Right lobe of liver (tissue), 6 donors: Measurements from ENCODE around the gene BANP. TPM values are rescaled to one million over a fixed set of nuclear protein-coding genes. Genes with fewer than 3 reads are reported as not detected.
"Not testable (repeated sequence)": the region's sequence is repeated elsewhere in the genome, so short reads cannot be mapped to it uniquely, and the experiment has no call there.

Source experiments
- ATAC-seq, 4 donors: fragments of 200-7000 bp; cut with Tn5 transposase; one replicate each; pipeline ENCODE4 v1.9.1; 2020; ENCODE audit warnings: mild to moderate bottlenecking in 4 of 4, moderate library complexity in 4 of 4
- DNase-seq, 3 donors: peaks; one replicate each; pipeline ENCODE4 v3.0.0-alpha.2; 2020
- H3K27ac ChIP-seq, 3 donors: fragments of 200-600 bp; one replicate each; pipeline ENCODE4 v1.8.0; 2022
- H3K27me3 ChIP-seq, 2 donors: fragments of 200-600 bp; one replicate each; pipeline ENCODE4 v1.8.0; 2022
- H3K36me3 ChIP-seq, 4 donors: fragments of 200-600 bp; sonication (generic) in 1 of 4; one replicate each; pipeline versions ENCODE4 v1.5.1 to v1.8.0; 2017 to 2022; ENCODE audit warnings: control low read depth in 1 of 4
- H3K4me1 ChIP-seq, 4 donors: fragments of 200-600 bp; sonication (generic) in 1 of 4; one replicate each; pipeline versions ENCODE4 v1.5.1 to v1.8.0; 2017 to 2022; ENCODE audit warnings: control low read depth in 1 of 4
- H3K4me3 ChIP-seq, 3 donors: fragments of 200-600 bp; one replicate each; pipeline ENCODE4 v1.8.0; 2022
- H3K9me3 ChIP-seq, 4 donors: fragments of 200-600 bp; sonication (generic) in 1 of 4; one replicate each; pipeline versions ENCODE4 v1.5.1 to v1.8.0; 2017 to 2022; ENCODE audit warnings: control low read depth in 1 of 4
- POLR2A ChIP-seq: fragments of 450-650 bp; IDR thresholded peaks from one replicate; pipeline ENCODE4 v1.6.1; 2017; ENCODE audit warnings: antibody characterized with exemption, mild to moderate bottlenecking
- WGBS: methylation state at CpG from one replicate; pipeline ENCODE4 v1.1.6; 2018; ENCODE audit warnings: low coverage, low lambda C conversion rate; ENCODE audit not compliant: insufficient coverage; ENCODE audit errors: missing lambda C conversion rate; 5-methylcytosine and 5-hydroxymethylcytosine counted together
- intact Hi-C, 2 donors: fragments of 100-400 bp; cut with DNase I; formaldehyde crosslinking; loops; one replicate each; pipeline versions ENCODE4 v1.11.2 to v1.14.1; 2022
- total RNA-seq, 6 experiments: library from RNA; depleted of rRNA in 2 of 6; stranded (reverse); fragments of >200 nt in 2 of 6; fragmentation: NEBNext Ultra II Directional in 3 of 6; extraction: Animal tissue kit (Norgen Biotek cat#: 25700) in 3 of 6; gene quantifications; one replicate each; pipeline versions ENCODE4 v1.1.0 to v1.2.4, GENCODE V29; 2016 to 2023
- TF ChIP-seq, protein P1 (sequence below), 4 donors: fragments of 200-600 bp in 3 of 4; fragments of 450-650 bp in 1 of 4; IDR thresholded peaks; one replicate each; pipeline versions ENCODE4 v1.5.1 to v1.8.0; 2016 to 2022; ENCODE audit warnings: antibody characterized with exemption in 4 of 4, mild to moderate bottlenecking in 2 of 4
- donor health status: DM: no; HTN: yes; CAD: no.
- donor health status: DM: no; HTN: no; CAD: no.
- donor health status: DM: no; HTN: no; CAD: no.
- donor health status: DM: no; HTN: yes; CAD: no.
- donor health status: DM: no; HTN: yes; CAD: no.

The BANP gene
- total RNA-seq, 6 experiments from 2014 or later = 11.2 to 20.7 (median 18.8) TPM

DNA sequence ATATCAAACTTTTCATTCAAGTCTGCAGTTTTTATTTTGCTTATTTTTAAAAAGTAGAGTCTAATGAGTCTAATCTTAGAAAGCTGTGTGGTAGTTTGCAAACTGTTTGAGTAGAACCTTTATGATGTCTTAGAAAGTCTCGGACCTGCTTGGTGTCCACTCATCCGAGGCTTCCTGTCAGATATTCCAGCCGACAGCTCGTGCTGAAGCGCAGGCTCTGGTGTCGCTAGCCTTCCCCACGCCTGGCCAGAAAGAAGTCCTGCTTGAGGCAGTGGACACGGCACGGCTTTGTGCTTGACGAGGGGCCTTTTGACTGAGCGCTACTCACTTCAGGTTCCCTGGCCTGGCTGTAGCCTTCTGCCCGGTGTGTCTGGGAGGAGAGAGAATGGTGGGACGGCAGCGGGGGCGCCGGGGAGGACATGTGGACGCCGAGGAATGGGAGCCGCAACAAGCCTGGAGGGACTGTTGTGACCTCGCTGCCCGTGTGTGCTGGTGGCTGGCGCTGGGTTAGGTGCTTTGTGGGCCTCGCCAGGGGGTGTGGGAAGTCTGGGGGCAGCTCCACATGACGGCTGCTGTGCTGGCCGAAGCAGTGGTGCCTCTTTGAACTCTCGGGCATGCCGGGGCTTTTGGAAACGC lies 33.5 kb downstream of the BANP start:
- DNase-seq = no peak

DNA sequence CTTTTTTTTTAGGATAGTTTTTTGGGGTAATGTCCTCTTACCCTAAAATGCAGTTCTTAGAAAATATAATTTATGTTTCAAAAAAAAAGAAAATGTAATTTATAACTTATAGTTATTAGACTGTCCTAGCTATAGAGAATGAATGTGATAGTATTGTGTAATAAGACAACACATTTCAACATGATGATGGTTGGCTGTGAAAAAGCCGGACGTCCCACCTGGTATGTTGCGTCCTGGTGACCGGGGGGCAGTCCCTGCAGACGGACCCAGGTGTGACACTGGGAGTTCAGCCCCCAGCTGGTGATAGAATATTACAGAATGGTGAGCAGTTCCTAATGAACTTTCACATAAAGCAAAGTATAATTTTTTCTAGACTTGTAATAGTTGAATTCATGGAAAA lies 34.3 kb downstream of the BANP start:
- H3K27me3 ChIP-seq, intact Hi-C loops, H3K27ac ChIP-seq, DNase-seq, ATAC-seq, H3K9me3 ChIP-seq, H3K4me3 ChIP-seq: not testable (repeated sequence)
- H3K36me3 ChIP-seq = peaks cover 0 to 12% (median under 1%) of the 10 kb centered on the region in 4 donors
- peaks cover 0 to 12% (median 4%) of the 10 kb centered on the region in 4 donors for H3K4me1 ChIP-seq
- WGBS = 40% methylated on average over 5 of the region's 5 CpGs

More for the DNA sequence above, 33.5 kb downstream of the BANP start:
- no peak for TF ChIP-seq POLR2A
- TF ChIP-seq, protein P1, sequence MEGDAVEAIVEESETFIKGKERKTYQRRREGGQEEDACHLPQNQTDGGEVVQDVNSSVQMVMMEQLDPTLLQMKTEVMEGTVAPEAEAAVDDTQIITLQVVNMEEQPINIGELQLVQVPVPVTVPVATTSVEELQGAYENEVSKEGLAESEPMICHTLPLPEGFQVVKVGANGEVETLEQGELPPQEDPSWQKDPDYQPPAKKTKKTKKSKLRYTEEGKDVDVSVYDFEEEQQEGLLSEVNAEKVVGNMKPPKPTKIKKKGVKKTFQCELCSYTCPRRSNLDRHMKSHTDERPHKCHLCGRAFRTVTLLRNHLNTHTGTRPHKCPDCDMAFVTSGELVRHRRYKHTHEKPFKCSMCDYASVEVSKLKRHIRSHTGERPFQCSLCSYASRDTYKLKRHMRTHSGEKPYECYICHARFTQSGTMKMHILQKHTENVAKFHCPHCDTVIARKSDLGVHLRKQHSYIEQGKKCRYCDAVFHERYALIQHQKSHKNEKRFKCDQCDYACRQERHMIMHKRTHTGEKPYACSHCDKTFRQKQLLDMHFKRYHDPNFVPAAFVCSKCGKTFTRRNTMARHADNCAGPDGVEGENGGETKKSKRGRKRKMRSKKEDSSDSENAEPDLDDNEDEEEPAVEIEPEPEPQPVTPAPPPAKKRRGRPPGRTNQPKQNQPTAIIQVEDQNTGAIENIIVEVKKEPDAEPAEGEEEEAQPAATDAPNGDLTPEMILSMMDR (IDR thresholded peaks at IDR 0.05) = no peak
- intact Hi-C loops = no loop called here
- Histone ChIP-seq H3K4me3 (no peak overlapping the region), H3K27me3 (no peaks in the 10 kb centered on the region), H3K36me3 (peaks cover 0 to 12% (median under 1%) of the 10 kb centered on the region in 4 donors), H3K27ac (no peak overlapping the region), H3K9me3 (no peaks in the 10 kb centered on the region), H3K4me1 (peaks cover 0 to 20% (median 6%) of the 10 kb centered on the region in 4 donors)
- ATAC-seq = no peak
- 89% methylated on average over 19 of the region's 28 CpGs for WGBS

DNA sequence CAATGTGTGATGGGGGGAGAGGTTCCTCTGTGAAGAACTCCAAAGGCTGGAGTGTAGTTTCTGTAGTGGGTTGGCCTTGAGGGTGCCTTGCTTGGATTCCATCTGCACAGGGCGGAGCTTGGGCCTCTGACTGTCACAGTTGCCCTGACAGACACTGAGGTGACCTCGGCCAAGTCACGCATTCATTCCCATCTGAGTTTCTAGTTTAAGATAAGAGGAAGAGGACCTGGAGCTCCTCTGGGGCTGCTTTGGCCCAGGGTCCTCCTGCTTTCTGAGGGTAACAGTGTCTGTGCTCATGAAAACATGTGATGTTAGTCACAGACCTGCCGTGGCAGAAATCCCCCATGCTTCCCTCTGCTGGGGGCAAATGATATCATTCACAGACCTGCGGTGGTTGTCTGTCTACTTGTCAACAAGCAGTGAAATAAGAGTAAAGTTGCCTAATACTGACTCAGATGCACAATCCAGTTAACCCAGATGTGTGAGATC lies 35.2 kb downstream of the BANP start:
- peaks cover 0 to 12% (median 4%) of the 10 kb centered on the region in 4 donors for H3K4me1 ChIP-seq
- H3K27ac ChIP-seq, intact Hi-C loops, H3K27me3 ChIP-seq, H3K4me3 ChIP-seq, DNase-seq, H3K36me3 ChIP-seq, H3K9me3 ChIP-seq: not testable (repeated sequence)
- ATAC-seq = peak in 1 of 4 donors; percentile 3
- WGBS = 40% methylated on average over 1 of the region's 5 CpGs

DNA sequence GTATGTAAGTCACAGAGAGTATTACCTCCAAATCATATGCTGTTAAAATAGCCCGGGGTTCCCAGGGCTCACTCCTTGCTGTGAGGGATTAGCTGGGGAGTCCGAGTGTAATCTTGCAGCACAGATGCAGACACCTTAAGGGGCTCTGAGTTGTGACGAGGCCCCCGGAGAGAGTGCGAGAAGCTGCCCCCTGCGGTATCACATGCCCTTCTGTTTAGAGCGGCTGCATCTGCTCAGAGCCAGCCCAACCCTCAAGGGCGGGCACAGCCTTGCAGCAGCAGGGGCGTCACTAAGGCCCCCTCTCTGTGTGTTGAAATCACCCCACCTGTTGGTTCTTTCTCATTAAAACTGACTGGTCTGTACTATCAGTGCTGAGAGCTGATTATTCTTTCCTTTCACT lies 37.4 kb downstream of the BANP start:
- H3K27me3 ChIP-seq, H3K27ac ChIP-seq, H3K9me3 ChIP-seq, intact Hi-C loops, H3K36me3 ChIP-seq, DNase-seq, H3K4me1 ChIP-seq, H3K4me3 ChIP-seq: not testable (repeated sequence)
- whole genome bisulfite sequencing = 85% methylated on average over 3 of the region's 9 CpGs
- ATAC-seq = peak in 1 of 4 donors; percentile 32

DNA sequence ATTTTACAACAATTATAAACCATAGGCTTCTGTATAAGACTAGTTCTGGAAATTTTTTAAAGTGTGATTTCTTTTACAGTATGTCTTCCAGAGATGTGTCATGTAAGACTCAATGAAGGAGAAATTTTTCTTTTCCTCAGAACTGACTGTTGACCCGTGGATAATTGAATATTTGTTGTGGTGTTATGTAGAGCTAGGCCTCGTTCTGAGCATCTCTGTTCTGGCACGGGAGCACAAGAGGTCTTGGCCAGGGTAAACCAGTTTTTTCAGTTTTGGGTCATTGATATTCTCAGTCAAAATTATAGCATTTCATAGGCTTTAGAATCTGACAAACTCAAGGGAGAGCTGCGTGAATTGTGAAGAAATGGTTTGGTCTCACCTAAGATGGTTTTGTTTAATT lies 39.0 kb downstream of the BANP start:
- WGBS = 95% methylated on average over 4 of the region's 4 CpGs
- ATAC-seq, H3K36me3 ChIP-seq: not testable (repeated sequence)

DNA sequence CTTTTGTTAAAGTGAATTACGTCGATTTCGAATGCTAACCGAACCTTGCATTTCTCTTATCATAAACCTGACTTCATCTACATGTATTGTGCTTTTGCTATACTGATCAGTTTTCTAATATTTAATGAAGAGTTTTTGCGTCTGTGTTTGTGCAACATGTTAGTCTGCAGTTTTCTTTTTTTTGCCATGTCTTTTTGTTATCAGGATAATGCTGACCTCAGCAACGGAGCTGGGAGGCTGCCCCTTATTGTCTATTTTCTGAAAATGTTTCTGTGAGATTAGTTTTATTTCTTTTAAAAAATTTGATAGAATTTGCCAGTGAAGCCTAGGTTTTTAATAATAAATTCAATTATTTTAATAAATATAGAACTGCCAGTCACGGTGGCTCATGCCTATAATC lies 40.9 kb downstream of the BANP start:
- ATAC-seq, H3K4me3 ChIP-seq, H3K4me1 ChIP-seq, H3K27me3 ChIP-seq, H3K9me3 ChIP-seq, H3K36me3 ChIP-seq, intact Hi-C loops, H3K27ac ChIP-seq, DNase-seq: not testable (repeated sequence)
- WGBS = 94% methylated on average over 7 of the region's 7 CpGs

More for the DNA sequence above, 39.0 kb downstream of the BANP start:
- H3K27ac ChIP-seq, intact Hi-C loops, H3K4me3 ChIP-seq, H3K9me3 ChIP-seq, DNase-seq, H3K27me3 ChIP-seq, H3K4me1 ChIP-seq: not testable (repeated sequence)

DNA sequence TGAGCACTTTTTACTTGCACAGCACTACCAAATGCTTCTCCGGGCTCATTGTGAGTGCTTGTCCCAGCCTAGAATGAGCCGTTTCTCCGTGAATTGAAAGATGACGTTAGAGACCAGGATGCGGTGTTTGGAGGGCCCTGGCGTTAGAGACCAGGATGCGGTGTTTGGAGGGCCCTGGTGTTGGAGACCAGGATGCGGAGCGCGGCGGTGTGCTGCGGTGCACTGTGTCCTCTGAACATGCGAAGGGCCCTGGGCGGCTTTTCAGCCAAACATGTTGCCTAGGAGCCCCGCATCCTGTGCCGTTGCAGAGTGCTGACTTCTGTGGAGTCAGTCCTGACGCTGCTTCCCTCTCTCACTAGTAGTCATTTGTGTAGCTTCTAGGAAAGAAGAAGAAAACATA lies 42.7 kb downstream of the BANP start:
- H3K36me3 ChIP-seq = no peaks in the 10 kb centered on the region
- H3K4me3 ChIP-seq = no peak overlapping the region
- 83% methylated on average over 1 of the region's 17 CpGs for WGBS
- DNase-seq (no peak), ATAC-seq (no peak)
- intact Hi-C loops = no loop called here
- no peaks in the 10 kb centered on the region for H3K27me3 ChIP-seq
- no peaks in the 10 kb centered on the region for H3K4me1 ChIP-seq
- no peaks in the 10 kb centered on the region for H3K9me3 ChIP-seq
- TF ChIP-seq POLR2A = no peak
- TF ChIP-seq, protein P1 (IDR thresholded peaks at IDR 0.05) = no peak
- no peak overlapping the region for H3K27ac ChIP-seq
